Esophagus muscularis mucosa (tissue), 4 donors: ENCODE measurements around the gene PLEKHG4B.

Experiments used
- EP300 ChIP-seq: sonication (generic); formaldehyde crosslinking; IDR thresholded peaks from one replicate; pipeline ENCODE4 v1.6.1; 2017; ENCODE audit warnings: antibody characterized with exemption
- POLR2A ChIP-seq: fragments of 450-650 bp; IDR thresholded peaks from one replicate; pipeline ENCODE4 v1.6.1; 2017; ENCODE audit warnings: antibody characterized with exemption, moderate library complexity, mild to moderate bottlenecking, low read depth
- POLR2AphosphoS5 ChIP-seq, 2 donors: sonication (generic); formaldehyde crosslinking; IDR thresholded peaks; one replicate each; pipeline ENCODE4 v1.6.1; 2017; ENCODE audit warnings: antibody characterized with exemption in 2 of 2
- TF ChIP-seq, protein P1 (sequence below), 3 experiments: fragments of 200-600 bp in 2 of 3; fragments of 450-650 bp in 1 of 3; sonication (generic) in 2 of 3; IDR thresholded peaks; one replicate each; pipeline ENCODE4 v1.5.1; 2017 to 2019; ENCODE audit warnings: antibody characterized with exemption in 3 of 3, mild to moderate bottlenecking in 2 of 3, moderate library complexity in 1 of 3

DNA sequence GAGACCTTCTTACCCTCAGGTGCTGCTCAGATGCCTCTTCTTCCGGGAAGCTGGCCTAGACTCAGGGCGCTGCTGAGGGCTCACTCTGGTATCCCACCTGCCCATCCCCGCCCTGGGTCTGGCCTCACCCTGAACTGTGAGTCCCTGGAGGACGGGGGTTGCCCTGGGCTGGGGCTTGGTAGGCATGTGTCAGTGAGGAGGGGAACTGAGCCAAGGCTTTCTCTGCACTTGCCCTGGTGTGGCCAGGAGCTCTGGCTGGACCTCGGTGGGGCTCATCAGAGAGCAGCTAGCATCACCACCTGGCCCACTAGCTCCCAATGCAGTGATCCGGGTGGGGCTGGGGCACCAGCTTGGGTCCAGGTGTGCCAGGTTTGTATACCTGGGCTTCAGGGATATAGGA lies 15.6 kb downstream of the PLEKHG4B start:
- TF ChIP-seq, protein P1, sequence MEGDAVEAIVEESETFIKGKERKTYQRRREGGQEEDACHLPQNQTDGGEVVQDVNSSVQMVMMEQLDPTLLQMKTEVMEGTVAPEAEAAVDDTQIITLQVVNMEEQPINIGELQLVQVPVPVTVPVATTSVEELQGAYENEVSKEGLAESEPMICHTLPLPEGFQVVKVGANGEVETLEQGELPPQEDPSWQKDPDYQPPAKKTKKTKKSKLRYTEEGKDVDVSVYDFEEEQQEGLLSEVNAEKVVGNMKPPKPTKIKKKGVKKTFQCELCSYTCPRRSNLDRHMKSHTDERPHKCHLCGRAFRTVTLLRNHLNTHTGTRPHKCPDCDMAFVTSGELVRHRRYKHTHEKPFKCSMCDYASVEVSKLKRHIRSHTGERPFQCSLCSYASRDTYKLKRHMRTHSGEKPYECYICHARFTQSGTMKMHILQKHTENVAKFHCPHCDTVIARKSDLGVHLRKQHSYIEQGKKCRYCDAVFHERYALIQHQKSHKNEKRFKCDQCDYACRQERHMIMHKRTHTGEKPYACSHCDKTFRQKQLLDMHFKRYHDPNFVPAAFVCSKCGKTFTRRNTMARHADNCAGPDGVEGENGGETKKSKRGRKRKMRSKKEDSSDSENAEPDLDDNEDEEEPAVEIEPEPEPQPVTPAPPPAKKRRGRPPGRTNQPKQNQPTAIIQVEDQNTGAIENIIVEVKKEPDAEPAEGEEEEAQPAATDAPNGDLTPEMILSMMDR (IDR thresholded peaks at IDR 0.05): no peak
- TF ChIP-seq POLR2AphosphoS5 (IDR thresholded peaks at IDR 0.05): no peak
- no peak for TF ChIP-seq POLR2A
- TF ChIP-seq EP300: no peak
